Adrenal gland (tissue), 5 donors: Measurements from ENCODE around the gene HMGA1.

Experiments used
- POLR2A ChIP-seq, 2 donors: fragments of 450-650 bp; IDR thresholded peaks; one replicate each; pipeline ENCODE4 v1.6.1; 2017; ENCODE audit warnings: antibody characterized with exemption in 2 of 2, mild to moderate bottlenecking in 2 of 2, moderate library complexity in 1 of 2
- TF ChIP-seq, protein P1 (sequence below), 6 experiments: fragments of 450-650 bp in 4 of 6; fragments of 200-600 bp in 2 of 6; sonication (generic) in 1 of 6; IDR thresholded peaks; 1 replicate in 5 of 6; 2 replicates in 1 of 6; pipeline versions ENCODE4 v1.5.1 to v1.8.0; 2016 to 2021; ENCODE audit warnings: antibody characterized with exemption in 6 of 6, mild to moderate bottlenecking in 2 of 6, moderate library complexity in 1 of 6
- donor health status: DM: no; HTN: no; CAD: no.

GRCh38 chr6:34204693-34205092, 32.0 kb upstream of the HMGA1 start:
- TF ChIP-seq, protein P1, sequence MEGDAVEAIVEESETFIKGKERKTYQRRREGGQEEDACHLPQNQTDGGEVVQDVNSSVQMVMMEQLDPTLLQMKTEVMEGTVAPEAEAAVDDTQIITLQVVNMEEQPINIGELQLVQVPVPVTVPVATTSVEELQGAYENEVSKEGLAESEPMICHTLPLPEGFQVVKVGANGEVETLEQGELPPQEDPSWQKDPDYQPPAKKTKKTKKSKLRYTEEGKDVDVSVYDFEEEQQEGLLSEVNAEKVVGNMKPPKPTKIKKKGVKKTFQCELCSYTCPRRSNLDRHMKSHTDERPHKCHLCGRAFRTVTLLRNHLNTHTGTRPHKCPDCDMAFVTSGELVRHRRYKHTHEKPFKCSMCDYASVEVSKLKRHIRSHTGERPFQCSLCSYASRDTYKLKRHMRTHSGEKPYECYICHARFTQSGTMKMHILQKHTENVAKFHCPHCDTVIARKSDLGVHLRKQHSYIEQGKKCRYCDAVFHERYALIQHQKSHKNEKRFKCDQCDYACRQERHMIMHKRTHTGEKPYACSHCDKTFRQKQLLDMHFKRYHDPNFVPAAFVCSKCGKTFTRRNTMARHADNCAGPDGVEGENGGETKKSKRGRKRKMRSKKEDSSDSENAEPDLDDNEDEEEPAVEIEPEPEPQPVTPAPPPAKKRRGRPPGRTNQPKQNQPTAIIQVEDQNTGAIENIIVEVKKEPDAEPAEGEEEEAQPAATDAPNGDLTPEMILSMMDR (IDR thresholded peaks at IDR 0.05), result no peak
- TF ChIP-seq POLR2A (IDR thresholded peaks at IDR 0.05), result no peak
